T-helper 1 cell (primary cell): ENCODE measurements around the gene TOX2.
A peak's percentile ranks its signal among the peaks of the same experiment; 100 is the strongest.

Experiments used
- DNase-seq, 5 donors: peaks; one replicate each; pipeline ENCODE4 v3.0.0-alpha.2; 2012 to 2020

The TOX2 gene

DNA sequence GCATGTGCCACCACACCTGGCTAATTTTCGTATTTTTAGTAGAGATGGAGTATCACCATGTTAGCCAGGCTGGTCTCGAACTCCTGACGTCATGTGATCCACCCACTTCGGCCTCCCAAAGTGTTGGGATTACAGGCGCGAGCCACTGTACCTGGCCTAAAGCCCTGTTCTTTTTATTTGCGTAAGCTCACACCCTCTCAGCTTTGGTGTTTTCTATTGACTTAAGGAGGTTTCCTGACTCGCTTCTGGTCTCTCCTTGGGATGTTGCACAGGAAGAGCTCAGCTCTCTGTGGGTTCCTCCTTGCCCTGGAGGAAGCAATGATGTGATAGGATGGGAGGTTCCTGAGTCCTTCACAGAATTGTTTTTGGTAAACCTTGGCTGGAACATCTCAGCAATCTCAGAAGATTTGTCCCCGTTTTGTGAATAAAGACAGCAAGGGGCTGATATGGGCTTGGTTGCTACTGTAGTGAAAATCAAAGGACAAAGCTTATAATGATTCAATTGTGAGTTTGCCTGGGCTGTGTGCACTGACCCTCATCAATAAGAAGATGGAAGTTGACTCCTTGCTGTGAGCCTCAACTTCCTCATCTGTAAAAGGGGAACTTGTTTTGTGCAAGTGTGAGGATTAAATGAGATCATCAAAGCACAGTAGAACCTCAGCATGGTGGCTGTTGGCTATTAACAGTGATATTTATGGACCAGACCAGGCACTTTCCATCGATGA is 27.0 kb downstream of the TOX2 start:
- DNase-seq = peak in 1 of 5 donors; percentile 21

DNA sequence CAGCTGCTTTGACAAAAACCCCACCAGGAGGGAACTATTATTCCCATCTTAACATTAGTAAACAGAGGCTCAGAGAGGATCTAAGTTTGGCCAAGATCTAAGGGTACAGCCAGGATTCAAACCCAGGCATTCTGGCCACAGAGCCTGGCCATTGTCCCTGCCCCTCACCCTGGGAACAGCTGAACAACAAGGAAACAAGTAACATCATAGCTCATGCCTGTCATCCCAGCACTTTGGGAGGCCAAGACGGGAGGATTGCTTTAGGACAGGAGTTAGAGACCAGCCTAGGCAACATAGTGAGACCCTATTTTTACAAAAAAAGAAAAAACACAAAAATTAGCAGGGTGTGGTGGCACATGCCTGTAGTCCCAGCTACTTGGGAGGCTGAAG is 27.5 kb downstream of the TOX2 start:
- DNase-seq = no peak

DNA sequence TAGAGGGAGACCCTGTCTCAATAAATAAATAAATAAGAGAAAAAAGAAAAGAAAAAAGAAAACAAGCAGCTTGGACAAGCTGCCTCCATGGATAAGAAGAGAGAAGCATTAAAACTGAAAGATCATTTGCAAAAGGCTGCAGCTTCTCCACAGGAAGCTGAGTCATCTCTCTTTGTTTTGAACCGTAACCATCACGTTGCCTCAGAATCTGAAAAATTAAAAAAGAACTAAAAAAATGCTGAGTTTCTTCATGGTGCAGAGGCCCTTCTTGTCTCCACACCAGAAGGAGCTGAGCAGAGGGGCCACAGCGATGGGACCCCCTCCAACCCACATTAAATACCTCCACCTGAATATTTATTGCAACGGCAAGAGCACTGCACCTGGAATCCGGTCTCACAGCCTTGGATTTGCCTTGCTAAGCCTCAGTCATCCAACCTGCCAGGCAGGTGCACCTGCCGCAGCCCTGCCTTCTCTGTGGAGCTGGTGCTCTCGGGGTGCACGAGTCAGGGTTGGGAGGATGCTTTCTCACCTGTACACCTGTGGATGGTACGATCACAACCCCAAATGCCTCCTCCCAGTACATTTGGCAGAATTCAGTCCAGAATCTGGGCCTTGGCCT is 28.1 kb downstream of the TOX2 start:
- DNase-seq = peak in 1 of 5 donors; percentile 80

DNA sequence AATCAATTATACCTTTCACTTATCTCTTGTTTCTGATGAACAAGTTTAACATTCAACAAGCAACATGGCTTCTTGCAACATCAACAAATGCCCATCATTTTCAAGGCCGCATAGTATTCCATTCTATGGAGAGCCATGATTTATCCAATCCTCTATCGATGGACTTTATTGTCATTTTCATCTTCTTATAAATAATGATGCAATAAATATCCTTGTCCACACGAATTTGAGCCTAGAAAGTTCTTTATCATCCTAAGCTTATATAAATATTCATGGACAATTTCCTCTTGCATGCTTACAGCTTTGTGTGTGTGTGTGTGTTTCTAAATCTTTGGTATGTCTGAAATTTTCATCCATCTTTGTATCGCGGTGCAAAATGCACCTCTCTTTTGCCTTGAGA is 29.1 kb downstream of the TOX2 start:
- no peak for DNase-seq

DNA sequence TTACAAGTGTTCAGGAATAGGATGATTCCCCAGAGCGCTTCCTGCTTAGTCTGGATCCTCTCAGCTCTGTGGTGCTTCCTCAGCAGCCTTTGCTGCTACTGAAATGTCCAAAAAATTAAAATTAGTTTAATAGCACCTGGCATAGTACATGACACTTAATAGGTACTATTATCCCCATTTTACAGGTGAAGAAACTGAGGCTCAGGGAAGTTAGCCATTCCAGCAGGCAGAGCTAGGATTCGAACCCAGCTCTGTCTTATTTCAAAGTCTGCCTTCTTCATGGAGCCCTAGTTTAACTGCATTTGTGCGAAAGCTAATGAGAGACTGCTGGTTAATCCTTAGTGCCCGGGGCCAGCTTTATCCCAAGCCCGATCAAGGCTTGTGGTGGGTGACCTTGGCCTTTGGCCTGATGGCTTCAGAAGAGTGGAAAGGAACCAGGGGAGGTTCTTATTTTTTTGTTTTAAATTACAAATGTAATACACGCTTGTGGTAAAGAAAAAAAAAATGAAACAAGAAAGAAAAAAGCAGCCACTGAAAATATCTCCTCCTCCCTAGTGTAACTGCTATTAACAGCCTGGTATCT is 30.1 kb downstream of the TOX2 start:
- no peak for DNase-seq

DNA sequence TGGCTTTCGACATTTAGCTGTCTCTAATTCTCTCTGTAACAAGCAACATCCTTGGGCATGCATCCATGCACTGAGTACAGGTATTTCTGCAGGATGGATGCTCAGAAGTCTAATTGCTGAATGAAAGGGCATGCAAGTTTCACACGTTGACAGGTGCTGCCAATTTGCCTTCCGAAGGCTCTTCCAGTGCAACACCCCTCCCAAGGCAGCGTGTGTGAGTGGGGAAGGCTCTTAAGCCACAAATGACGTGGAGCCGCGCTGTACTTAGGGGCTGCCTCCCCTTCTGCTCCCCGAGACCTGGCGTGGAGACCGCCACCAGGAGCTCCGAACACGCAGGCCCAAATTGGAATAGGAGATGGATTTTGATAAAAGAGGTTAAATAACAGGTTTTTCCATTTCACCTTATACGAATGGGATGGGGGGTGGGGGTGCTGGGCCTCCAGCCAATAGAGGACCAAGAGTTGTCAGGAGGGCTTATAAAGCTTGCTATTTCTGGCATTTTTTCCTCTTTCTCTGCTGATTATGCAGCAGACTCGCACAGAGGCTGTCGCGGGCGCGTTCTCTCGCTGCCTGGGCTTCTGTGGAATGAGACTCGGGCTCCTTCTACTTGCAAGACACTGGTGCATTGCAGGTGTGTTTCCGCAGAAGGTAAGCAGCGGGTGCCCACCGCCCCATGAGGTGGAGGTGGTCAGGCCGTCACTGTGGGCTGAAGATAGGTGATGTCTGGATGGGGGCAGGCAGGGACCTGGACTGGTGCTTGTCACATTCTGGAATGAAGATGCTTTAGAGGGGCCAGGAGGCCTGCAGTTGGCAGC is 30.9 kb downstream of the TOX2 start:
- no peak for DNase-seq

DNA sequence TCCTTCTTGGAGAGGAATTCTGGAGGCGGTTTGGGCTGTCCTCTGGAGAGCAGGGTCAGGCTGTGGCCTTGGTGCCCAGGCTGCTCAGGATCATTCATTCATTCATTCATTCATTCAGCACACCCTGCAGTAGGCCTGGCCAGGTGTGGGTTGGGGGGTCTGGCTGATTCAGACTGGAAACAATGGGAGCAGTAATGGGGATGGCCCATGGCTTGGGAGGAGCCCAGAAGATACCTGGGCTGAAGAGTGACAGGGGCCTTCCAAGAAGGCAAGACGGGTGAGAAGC is 31.5 kb downstream of the TOX2 start:
- DNase-seq = no peak

DNA sequence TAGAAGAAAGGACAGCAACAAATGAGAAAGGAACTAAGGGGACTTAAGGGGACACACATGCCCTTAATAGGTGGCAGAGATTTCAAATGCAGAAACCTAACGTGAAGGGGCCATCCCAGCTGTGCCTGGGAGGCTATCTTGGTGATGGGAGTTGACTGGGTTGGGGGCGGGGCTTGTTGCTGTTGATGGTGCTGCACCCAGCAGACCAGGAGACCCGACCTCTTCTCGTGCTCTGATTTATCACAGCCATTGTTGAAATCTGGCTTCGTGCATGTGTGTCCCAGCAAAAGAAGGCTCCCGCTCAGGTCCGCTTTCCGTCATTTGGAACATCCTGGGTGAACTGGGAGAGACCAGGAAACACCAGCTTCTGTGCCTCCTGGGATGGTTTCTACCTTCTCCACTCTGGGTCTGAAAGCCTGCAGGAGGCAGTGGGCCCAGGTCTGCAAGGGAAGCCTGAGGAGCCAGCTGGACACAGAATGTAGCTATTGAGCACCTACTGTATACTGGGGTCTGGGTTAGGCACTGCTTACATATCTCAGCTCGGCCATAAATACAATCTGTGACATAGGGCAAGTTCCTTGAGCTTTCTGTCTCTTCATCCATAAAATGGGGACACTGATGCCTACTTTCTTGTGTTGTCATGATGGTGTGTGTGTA is 32.1 kb downstream of the TOX2 start:
- no peak for DNase-seq

DNA sequence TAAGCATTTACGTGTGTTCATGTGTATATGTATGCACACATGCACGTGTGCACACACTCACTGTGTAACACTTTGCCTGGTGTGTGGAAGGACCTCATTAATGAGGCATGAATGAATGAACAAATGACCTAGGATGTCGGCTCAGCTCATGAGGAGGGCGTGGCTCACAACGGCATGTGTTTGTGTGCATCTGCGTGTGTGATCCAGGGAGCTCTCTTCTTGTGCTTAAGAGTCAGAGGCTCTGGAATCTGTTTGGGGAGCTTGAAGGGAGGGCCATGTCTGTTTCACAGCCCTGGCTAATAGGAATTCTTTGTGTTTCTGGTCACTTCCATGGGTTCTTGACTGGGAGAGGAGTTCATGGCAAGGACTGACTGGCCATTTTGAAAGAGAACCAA is 32.7 kb downstream of the TOX2 start:
- no peak for DNase-seq

DNA sequence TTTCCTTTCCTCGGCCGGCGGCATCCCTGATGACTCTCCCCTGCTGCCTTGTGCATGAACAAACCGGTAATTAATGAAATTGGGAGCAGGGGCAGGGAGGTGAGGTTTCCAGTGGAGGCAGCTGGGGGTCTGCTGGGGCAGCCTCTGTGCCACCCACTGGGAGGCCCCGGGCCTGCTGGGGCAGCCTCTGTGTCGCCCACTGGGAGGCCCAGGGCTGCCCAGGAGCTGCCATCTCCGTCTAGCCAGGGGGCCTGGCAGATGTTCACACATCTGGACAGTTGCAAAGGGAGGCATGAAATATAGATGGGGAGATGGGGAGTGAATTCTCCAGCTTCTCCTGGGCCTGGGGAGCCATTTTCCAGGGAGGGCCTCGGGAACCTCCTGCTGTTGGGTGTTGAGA is 33.8 kb downstream of the TOX2 start:
- DNase-seq = no peak

DNA sequence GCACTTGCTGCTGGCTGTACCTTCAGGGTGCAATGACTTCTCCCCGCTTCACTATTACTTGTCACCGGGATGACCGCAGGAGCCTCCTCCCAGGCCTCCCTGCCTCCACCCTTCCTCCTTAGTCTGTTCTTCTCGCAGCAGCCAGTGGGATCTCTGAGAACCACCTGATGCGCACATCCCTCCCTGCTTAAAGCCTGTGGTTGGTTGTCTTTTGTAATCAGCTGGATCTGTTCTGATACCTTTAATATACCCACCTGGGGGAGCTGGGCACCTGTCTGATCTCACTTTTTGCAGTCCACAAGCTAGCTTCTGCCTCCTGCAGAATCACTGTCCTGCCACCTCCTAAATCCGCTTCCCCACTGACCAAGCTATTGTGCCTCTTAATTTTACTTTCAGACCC is 34.6 kb downstream of the TOX2 start:
- DNase-seq = no peak

DNA sequence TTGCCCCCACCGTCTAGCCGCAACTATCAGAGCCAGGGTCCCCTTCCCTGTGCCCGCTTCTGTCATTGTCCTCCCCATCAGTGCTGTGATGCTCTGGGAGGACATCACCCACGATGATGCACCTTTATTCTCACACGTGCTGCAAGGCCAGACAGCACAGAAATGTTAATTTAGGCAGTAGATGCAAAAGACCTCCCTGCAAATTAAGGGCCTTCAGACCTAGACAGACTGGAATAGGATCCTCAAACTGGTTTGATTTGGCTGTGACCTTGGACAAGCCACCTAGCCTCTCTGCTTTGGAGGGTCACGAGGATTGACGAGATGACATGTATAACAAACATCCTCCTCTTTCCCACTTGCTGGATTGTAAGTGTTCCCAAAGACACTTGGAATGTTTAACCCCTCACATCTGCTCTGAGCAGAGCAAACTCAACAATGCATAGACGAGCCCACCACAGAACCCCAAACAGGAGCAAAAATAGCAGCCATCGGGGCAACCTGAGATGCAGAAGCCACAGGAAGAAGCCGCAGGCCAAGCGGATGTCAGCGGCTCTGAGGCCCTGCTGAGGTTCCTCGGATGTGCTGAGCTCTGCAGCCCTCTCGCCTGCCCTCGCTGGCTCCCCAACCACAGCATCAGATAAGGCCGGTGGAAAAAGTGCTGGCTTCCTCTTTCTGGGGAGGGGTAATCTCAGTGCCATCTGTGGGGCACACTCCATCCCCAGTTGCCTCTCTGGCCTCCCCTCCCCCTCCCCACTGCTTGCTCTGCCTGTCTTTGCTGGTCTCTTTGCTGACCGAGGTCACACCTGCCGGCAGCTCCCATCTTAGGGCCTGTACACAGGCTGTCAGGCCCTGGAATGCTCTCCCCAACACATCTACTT is 35.3 kb downstream of the TOX2 start:
- peak; percentile 21 to 93 (median 57) for DNase-seq

DNA sequence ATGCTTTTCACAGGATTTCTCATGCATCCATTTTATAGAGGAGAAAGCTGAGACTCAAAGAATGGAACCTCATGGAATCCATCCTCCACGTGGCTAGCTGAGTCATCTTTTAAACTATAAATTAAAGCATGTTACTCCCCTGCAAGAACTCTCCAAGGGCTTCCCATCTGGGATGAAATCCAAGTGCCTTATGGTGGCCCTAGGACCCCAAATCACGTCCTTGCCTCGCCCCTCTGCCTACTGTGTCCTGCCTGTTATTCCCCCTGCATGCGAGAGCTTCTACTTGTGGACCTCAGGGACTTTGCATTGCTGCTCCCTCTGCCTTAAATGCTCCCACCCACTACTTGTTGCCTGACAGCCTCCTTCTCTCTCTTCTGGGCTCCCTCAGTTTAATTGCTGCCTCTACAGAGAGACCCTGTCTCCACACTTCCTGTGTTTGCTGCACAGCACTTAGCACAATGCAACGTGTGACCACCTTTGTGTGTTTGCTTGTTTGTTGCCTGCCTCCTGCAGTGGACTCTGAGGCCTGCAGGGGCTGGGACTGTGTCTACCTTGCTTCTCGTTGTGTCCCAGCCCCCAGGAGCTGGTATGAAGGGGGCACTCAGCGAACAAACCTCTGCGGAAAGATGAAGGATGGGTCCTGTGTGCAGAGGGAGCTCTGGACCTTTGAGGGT is 39.4 kb downstream of the TOX2 start:
- no peak for DNase-seq

DNA sequence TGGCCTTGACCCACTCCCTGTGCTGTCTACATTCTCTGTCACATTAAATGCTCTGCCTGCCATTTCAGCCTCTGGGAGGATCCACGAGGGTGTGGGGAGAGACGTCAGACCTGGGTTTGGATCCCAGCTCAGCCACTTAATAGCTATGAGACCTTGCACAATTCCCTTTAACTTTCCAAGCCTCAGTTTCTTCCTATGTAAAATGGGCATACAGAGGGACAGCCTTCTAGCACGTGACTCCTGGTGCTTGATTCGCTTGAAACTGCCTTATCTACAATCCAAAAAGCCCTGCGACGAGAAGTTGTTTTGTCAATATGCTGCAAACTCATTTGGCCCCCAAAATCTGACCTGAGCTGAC is 40.0 kb downstream of the TOX2 start:
- no peak for DNase-seq

DNA sequence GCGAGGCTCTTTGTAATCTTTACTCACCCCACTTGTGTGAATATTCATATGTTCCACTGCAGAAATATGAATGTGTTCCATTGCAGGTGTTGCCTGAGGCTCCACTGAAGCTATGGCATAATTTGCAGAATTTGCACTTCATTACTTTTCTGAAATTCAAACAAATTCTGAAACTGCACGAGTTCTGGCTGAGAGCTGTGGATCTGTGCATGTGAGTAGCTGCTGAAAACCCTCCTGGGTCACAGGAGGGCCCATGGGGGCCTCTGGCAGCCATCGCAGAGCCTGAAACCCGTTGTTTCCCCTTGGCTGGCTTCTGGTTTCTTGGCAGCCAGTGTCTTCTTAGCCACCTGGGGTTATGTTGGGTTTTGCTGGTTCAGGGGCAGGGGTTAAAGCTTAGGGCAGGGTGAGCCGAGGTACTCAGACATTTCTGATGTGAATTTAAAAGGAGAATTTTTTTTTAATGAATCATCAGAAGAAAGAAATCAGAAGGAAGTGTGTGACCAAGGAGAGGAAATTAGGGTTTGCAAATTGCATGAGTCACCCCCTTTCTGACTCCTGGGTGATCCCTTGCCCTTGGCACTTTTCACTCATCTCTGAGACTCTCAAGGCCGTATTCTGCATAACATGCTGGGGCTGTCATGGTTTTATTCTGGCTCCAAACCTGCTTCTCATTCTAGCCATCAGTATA is 40.6 kb downstream of the TOX2 start:
- peak in 1 of 5 donors; percentile 86 for DNase-seq

DNA sequence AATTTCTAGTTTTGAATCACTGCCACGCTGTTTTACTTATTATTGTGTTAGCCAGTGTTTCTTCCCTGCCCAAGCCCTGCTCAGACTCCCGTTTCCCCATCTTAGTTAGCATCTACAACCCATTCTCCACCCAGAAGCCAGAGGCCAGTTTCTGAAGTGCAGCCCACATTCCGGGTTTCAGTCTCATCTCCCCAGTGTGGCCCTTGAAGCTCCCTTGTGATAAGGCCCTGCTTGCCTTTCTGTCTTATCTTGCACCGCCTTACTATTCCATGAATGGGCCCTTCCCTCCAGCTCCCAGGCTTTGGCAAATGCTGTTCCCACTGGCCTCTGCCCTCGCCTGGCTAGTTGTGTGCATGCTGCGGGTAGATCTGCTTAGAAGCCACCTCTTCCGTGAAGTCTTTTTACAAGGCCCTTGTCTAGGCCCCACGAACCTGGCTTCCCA is 41.1 kb downstream of the TOX2 start:
- DNase-seq = no peak

DNA sequence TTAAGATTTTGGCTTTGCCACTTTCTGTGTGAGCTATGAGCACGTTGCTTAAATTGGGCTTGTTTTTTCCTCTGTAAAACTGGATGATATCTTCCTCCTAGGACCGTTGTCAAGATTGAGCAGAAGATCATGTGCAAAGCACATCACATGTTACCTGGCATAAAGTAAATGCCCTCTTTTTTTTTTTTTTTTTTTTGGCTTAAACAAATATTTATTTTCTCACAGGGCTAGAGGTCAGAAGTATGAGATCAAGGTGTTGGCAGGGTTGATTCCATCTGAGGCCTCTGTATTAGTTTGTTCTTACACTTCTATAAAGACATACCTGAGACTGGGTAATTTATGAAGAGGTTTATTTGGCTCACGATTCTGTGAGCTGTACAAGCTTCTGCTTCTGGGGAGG is 42.7 kb downstream of the TOX2 start:
- no peak for DNase-seq

DNA sequence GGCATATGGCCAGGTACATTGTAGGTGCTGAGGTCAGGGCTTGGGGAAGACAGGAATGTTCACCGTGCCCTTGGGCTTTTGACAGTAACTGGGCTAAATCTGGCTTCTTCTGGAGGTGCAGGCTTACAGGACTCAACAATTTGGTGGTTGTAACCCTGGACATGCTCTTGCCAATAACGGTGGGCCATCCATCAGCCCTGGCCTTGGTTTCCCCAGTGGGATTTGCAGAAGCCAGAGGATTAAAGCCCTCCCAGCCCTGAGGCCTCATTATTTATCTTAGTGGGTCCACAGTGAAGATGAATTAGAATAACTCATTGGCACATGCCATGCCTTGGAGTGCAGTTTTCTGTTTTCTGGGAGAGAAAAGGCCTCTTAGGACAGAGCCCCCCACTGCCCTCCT is 44.0 kb downstream of the TOX2 start:
- no peak for DNase-seq

DNA sequence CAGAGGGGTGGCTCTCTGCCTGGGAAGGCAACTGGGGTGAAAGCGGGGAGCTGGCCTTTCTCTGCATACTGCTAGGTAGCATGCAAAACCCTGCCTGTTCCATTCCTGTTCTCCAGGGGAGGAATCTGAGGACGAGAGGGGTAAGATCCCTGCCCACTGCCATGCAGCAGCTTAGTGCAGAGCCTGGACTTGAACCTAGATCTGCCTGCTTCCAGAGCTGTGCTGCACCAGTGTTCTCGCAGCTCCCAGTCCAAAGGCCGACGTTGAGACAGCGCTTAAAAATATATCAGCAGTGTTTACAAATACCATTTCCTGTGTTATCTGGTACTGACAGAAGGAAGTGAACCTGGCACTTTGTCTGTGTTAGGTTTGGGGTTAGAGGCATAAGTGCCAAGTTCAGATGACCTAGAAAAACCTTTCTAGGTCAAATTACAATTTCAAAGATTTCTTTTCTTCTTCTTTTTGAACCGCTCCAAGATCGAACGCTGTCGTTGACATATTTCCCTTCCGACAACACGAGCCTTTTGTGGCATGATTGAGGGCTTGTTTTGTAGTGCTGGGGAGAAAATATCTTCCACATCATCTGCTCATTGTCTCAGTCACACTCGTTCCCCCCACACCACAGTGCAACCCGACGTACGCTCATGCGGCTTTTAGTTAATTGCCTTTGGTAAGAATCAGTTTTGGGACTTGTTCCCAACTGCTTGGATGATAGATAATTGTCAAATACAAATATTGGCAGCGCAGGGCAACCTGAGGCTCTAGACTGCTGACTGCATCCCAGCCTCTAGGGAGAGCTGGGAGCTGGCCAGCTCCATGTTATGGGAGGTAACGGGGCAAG is 44.6 kb downstream of the TOX2 start:
- peak in 2 of 5 donors; percentile 12 to 66 for DNase-seq

DNA sequence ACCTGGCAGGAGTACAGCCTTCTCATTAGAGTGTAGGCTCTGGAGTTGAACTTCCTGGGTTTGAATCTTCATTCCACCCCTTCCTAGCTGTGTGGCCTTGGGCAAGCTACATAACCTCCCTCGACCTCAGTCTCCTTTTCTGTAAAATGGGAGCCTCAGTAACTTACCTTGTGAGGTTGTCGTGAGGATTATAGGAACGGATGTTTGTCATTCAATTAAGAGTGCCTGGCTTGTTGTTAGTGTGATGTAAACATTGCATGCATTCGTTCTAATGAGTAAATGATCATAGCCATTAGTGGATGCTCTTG is 45.2 kb downstream of the TOX2 start:
- DNase-seq = no peak
